SK-N-SH (cell line): Measurements from ENCODE around the gene SNX32.

Source experiments
- ELF1 ChIP-seq: IDR thresholded peaks from 2 replicates; pipeline ENCODE4 v1.4.0; 2012
- EP300 ChIP-seq, 2 experiments: IDR thresholded peaks; 2 replicates each; pipeline versions ENCODE4 v1.4.0 to v1.6.1; 2012; ENCODE audit warnings: borderline replicate concordance in 1 of 2, low read depth in 1 of 2, low read length in 1 of 2
- JUND ChIP-seq: IDR thresholded peaks from 2 replicates; pipeline ENCODE4 v1.4.0; 2012
- MAX ChIP-seq: IDR thresholded peaks from 2 replicates; pipeline ENCODE4 v1.4.0; 2012; ENCODE audit warnings: low read depth
- NFIC ChIP-seq: IDR thresholded peaks from 2 replicates; pipeline ENCODE4 v1.4.0; 2012; ENCODE audit warnings: borderline replicate concordance
- RAD21 ChIP-seq: IDR thresholded peaks from 2 replicates; pipeline ENCODE4 v1.6.1; 2012; ENCODE audit warnings: mild to moderate bottlenecking, low read length
- SIN3A ChIP-seq: IDR thresholded peaks from 2 replicates; pipeline ENCODE4 v1.6.1; 2012; ENCODE audit warnings: low read depth, mild to moderate bottlenecking, low read length, moderate library complexity, borderline replicate concordance
- ZBTB33 ChIP-seq: IDR thresholded peaks from 2 replicates; pipeline ENCODE4 v1.4.0; 2012; ENCODE audit warnings: low read depth, borderline replicate concordance
- TF ChIP-seq, protein P1 (sequence below): fragments of 200-600 bp; sonication (generic); IDR thresholded peaks from 2 replicates; pipeline ENCODE4 v1.6.1; 2017; ENCODE audit warnings: antibody characterized with exemption, mild to moderate bottlenecking, moderate library complexity

- TF ChIP-seq EP300 (IDR thresholded peaks at IDR 0.05; ENCODE audit: borderline replicate concordance in 1 of 2, low read depth in 1 of 2, low read length in 1 of 2) (no peak), MAX (no peak), JUND (no peak), SIN3A (no peak), ZBTB33 (no peak), NFIC (no peak), RAD21 (no peak), ELF1 (no peak)
- TF ChIP-seq, protein P1, sequence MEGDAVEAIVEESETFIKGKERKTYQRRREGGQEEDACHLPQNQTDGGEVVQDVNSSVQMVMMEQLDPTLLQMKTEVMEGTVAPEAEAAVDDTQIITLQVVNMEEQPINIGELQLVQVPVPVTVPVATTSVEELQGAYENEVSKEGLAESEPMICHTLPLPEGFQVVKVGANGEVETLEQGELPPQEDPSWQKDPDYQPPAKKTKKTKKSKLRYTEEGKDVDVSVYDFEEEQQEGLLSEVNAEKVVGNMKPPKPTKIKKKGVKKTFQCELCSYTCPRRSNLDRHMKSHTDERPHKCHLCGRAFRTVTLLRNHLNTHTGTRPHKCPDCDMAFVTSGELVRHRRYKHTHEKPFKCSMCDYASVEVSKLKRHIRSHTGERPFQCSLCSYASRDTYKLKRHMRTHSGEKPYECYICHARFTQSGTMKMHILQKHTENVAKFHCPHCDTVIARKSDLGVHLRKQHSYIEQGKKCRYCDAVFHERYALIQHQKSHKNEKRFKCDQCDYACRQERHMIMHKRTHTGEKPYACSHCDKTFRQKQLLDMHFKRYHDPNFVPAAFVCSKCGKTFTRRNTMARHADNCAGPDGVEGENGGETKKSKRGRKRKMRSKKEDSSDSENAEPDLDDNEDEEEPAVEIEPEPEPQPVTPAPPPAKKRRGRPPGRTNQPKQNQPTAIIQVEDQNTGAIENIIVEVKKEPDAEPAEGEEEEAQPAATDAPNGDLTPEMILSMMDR = no peak
These were observed 439 bp downstream of the SNX32 start for GRCh38 chr11:65834202-65834601.
